Endothelial cell of hepatic sinusoid (primary cell): Measurements from ENCODE around the gene TUBA1B.
"Not testable (repeated sequence)": the region's sequence is repeated elsewhere in the genome, so short reads cannot be mapped to it uniquely, and the experiment has no call there.

Experiments
- in situ Hi-C: cut with HindIII; loops from 2 replicates; pipeline ENCODE4 v1.10.0; 2017; ENCODE audit warnings: low sequenced_read_pairs

TUBA1B gene

GRCh38 chr12:49131051-49131893 lies at the start of gene TUBA1B:
Gene TUBA1B (minus strand): TSS chr12:49131395. CDS start chr12:49131300, 95 bp downstream.
- in situ Hi-C loops: no loop called here

- in situ Hi-C loops: no loop called here
These were observed 43.0 kb upstream of the TUBA1B start for GRCh38 chr12:49174218-49174617.

GRCh38 chr12:49170924-49171323 lies 39.7 kb upstream of the TUBA1B start:
- in situ Hi-C loops: no loop called here

- in situ Hi-C loops: no loop called here
These were observed 33.9 kb upstream of the TUBA1B start for GRCh38 chr12:49165114-49165513.

- in situ Hi-C loops: not testable (repeated sequence)
These were observed 30.7 kb upstream of the TUBA1B start for GRCh38 chr12:49161901-49162300.

- in situ Hi-C loops: no loop called here
These were observed 30.0 kb upstream of the TUBA1B start for GRCh38 chr12:49161092-49161795.

GRCh38 chr12:49160399-49160798 lies 29.2 kb upstream of the TUBA1B start:
- in situ Hi-C loops: no loop called here

GRCh38 chr12:49154221-49154620 lies 23.0 kb upstream of the TUBA1B start:
- in situ Hi-C loops: no loop called here

- in situ Hi-C loops: no loop called here
These were observed 16.2 kb upstream of the TUBA1B start for GRCh38 chr12:49147384-49147783.

- in situ Hi-C loops: no loop called here
These were observed 15.2 kb upstream of the TUBA1B start for GRCh38 chr12:49146406-49146805.

- in situ Hi-C loops: no loop called here
These were observed 13.2 kb upstream of the TUBA1B start for GRCh38 chr12:49144384-49144783.

GRCh38 chr12:49138999-49139398 lies 7.8 kb upstream of the TUBA1B start:
- in situ Hi-C loops: no loop called here

GRCh38 chr12:49138587-49138986 lies 7.4 kb upstream of the TUBA1B start:
- in situ Hi-C loops: no loop called here

- in situ Hi-C loops: no loop called here
These were observed 6.3 kb upstream of the TUBA1B start for GRCh38 chr12:49137476-49137875.

- in situ Hi-C loops: not testable (repeated sequence)
These were observed 5.8 kb upstream of the TUBA1B start for GRCh38 chr12:49136997-49137396.

- in situ Hi-C loops: no loop called here
These were observed 2.4 kb upstream of the TUBA1B start for GRCh38 chr12:49133590-49133989.

GRCh38 chr12:49133014-49133413 lies 1.8 kb upstream of the TUBA1B start:
- in situ Hi-C loops: no loop called here

- in situ Hi-C loops: no loop called here
These were observed 783 bp upstream of the TUBA1B start for GRCh38 chr12:49131894-49132461.

GRCh38 chr12:49130151-49131050 lies 794 bp downstream of the TUBA1B start:
- in situ Hi-C loops: no loop called here

- in situ Hi-C loops: loop anchor here (5.0 to 10.0 kb wide), 2 partner anchors 65 to 108 kb away; partner anchors contain the start of genes KMT2D and RHEBL1
These were observed 1.7 kb downstream of the TUBA1B start for GRCh38 chr12:49129332-49130150.
